TTC549 (cell line): ENCODE results near the gene C16orf95.
"Not testable (repeated sequence)": the region's sequence is repeated elsewhere in the genome, so short reads cannot be mapped to it uniquely, and the experiment has no call there.

ENCODE experiments used
- FAIRE-seq: peaks from 2 replicates; lab custom pipeline; 2012; peaks lifted over from hg19 to GRCh38; lab: Jason Lieb, UNC

C16orf95 gene

GRCh38 chr16:87346517-87347060, 29.4 kb upstream of the C16orf95 start:
- no peak for FAIRE-seq

DNA sequence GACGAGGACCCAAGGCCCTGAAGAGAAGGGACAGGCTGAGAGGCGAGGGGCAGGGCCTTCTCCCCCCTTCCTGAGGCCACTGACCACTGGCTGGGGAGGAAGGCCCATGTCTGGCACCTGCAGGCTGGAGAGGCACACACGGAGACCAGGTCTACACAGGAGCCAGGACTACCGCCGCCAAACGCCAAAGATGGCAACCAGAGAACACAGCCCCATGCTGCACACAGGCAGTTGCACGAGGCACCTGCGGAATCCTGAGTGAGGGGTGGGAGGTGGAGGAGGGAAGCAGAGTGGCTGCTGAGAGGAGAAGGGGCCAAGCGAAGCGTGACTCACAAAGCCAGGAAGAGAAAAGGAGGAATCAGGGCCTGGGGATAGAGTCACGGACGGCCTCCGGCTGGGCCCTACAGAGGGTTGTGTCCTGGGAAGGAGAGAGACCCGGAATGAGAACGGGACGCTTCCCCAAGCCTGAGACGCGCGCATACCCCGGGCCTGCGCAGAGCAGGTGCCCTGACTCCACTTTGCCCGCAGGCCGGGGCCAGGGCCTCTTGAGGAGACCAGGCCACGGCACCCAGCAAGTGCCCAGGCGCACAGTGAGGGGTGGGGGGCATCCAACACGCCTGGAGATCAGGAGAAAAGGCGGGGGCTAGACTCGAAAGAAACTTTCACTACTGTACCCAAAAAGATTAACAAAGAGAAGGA, 28.7 kb upstream of the C16orf95 start:
- no peak for FAIRE-seq

DNA sequence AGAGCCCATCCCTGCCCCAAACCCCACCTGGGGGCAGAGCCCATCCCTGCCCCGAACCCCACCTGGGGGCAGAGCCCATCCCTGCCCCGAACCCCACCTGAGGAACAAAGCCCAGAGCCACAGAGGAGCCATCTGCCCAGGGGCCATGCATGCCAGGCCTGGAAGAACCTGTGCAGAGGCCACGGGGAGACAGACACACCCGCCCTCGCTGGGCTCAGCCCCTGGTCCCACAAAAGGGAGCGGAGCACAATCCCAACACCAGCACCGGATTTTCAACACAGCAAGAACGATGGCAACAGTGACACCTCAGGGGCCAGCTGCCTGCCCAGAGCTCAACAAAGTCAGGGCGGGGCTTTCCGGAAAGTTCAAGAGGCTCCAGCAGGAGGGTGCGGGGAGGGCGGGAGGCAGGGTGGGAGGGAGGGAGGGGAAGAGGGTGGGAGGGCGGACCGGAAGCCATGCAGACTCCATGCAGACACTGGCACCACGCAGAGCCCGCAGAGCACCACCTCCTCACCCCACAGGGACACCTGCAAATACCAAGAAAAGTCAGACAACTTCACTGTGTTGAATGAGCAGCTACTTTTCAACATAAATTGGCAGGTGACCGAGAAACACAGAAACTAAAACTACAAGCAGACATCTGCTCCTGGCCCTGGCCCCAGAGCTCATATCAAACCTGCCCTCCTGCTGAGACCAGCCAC, 27.9 kb upstream of the C16orf95 start:
- no peak for FAIRE-seq

DNA sequence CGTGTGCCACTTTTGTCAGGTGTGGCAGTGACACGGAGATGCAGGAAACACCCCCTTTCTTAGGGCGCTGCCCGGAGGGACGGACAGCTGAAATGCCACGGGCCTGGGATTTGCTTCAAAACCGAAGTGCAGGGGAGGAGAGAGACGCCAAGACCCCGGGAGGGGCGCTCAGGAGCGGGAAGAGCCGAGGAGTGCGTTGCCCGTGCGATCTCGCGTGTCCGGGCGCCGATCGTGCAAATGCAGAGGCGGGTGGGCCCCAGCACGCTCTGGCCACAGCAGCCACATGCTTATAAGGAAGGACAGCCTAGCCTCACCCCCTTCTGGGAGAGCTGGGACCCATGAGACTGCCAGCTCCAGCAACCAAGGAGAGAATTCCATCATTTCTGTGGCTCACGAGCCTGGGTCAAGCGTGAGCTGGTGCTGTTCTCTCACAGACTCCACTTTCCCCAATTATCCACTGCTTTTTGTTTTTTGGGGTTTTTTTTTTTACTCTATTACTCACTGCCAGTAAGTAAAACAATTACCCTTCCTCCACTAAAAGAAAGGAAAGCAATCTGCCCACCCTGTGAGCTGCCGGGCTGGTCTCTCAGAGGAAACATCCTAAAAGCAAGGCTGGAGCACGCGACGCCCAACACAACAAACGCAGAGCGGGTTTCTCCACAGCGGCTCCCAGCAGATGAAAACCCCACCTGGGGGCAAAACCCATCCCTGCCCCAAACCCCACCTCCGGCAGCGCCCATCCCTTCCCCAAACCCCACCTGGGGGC, 27.2 kb upstream of the C16orf95 start:
- no peak for FAIRE-seq

- FAIRE-seq, result no peak
Measured at GRCh38 chr16:87343753-87344050, 26.5 kb upstream of the C16orf95 start.

- no peak for FAIRE-seq
Measured at GRCh38 chr16:87342978-87343752, 26.0 kb upstream of the C16orf95 start.

DNA sequence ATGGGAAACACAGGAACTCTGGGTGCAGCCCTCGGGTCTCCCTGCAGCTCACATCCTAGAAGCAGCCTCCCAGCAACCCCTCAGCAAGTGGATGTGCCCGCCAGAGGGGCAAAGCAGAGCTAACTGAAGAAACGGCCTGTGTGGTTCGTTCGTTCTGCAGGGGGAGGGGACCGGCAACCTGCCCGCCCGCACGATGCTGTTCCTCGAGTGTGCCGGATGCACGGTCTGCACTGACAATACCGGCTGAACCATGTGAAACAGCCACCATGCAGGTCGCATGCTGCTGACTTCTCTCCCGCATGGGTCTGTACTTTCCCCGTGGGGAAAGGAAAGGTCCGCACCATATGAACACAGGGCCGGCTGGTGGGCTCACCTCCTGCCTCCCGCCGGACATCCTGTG, 25.3 kb upstream of the C16orf95 start:
- FAIRE-seq, result no peak

GRCh38 chr16:87340198-87340597, 23.0 kb upstream of the C16orf95 start:
- FAIRE-seq, result no peak

- FAIRE-seq, result not testable (repeated sequence)
Measured at GRCh38 chr16:87339724-87340105, 22.5 kb upstream of the C16orf95 start.

DNA sequence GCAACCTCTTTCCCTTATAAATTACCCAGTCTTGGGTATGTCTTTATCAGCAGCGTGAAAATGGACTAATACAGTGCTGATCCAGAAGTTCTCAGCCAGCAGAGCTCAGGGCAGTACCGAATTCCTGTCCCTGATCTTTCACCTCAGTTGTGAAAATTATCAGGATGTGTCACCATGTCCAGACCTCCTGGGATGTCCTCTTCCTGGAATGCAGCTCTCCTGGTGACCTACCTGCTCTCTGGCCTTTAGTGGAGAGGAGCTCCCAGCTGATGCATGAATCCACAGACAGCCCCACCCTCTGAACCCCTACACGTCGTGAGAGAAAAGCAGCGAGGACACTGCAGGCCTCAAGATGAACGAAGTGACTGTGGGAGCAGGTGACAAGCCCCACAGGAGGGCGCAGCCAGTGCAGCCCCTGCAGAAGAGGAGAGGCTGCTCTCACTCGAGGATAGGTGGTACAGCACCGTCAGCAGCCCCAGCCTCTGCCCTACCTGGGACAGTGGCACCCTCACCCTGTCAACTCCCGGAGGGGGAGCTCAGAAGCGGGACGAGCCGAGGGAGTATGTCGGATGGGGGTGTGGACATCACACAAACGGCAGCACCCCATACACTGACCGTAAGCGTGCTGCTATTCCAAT, 22.0 kb upstream of the C16orf95 start:
- no peak for FAIRE-seq

- no peak for FAIRE-seq
Measured at GRCh38 chr16:87338155-87338765, 21.1 kb upstream of the C16orf95 start.

DNA sequence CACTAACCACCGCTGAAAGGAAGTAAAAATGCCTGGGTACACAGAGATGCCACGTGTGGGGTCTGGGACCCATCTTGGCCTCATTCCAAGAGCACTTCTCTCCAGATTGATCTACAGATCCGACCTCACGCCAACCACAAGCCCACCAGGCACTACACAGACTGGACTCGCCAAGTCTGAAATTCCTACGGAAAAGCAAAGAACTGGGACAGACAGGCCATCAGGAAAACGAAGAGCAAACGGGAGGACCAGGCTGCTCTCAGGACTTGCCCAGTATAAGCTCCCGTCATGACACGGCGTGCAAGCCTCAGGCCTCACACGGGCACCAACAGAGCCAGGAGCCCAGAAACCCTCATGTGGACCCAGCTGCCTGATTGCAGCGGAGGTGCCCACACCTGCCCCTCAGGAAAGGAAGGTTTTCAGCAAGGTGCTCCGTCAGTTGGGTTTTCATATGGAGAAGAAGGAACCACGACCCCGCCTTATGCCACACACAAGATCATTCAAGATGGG, 20.1 kb upstream of the C16orf95 start:
- no peak for FAIRE-seq

GRCh38 chr16:87336434-87337240, 19.4 kb upstream of the C16orf95 start:
- FAIRE-seq, result no peak

GRCh38 chr16:87335625-87336433, 18.6 kb upstream of the C16orf95 start:
- FAIRE-seq, result no peak

DNA sequence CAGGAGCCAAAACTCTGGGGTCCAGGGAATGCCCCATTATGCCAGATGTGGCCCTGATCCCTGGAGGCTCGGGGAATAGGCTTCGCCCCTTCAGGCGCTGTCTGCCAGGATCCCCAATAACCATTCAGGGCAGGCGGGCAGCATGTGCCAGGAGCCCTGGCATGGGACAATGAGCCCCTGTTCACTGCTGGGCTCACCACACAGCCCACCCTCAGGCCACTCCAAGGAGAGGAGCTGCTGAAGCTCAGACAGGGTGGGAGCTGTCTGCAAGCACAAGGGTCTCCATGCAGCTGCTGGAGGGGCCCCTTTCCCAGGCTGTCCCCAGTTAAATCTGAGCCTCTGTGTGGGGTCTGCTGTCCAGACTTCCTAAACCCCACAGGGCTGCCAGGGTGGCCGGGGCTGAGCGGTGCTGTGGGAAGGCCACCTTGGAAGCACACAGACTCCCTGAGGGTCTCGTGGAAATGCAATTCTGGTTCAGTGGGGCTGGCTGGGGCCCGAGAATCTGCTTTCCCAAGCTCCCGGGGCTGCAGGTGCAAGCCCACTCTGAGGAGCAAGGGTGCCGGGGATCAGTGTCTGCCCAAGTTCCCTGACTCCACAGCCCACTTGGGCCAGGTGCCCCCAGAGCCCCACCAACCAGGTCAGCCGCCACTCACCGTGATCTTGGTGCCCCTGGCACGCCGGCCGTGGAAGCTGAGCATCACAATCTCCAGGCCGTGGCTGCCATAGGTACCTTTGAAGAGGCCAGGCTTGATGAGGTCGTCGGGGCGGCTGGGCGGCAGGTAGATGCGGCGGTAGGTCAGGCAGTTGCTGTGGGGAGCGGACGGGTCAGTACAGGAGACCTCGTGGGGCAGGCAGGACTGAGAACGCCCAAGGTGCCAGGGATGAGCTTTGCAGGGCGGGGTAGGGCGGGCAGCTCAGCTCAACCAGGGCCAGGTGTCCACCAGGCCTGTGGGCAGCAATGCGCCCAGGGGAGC, 17.7 kb upstream of the C16orf95 start:
- no peak for FAIRE-seq

DNA sequence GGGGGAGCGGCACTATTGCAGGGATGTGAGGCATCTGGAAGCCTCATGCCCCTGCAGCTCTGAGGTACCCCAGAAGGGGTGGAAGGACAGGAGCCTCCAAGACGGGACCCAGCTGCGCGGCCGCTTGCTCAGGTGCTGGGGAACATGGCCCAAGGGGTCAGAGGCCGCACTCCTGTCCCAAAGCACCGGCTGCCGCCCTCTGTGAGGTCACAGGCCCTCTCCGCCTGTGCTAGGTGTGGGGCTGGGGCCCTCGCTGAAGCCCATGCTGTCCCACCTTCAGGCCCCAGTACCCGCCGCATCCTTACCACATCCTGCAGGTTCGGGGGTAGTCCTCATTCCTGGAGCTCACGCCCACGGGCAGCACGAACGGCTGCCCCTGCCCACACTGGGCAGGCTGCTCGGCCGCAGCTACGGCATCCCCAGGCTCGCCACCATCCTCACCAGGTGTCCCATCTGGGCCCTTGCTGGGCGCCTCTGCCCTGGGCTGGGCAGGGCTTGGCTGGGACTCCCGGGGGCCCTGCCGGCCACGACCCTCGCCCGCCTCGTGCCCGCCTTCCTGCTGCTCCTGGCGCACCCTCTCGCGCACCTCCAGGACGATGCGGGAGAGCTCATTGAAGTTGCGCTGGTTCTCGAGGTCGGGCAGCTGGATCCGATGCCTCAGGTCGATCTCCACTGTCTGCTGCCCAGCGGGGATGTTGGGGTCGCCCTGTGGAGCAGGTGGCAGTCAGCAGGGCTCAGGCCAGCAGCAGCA, 16.6 kb upstream of the C16orf95 start:
- no peak for FAIRE-seq

GRCh38 chr16:87333101-87333500, 15.9 kb upstream of the C16orf95 start:
- FAIRE-seq, result no peak

GRCh38 chr16:87332150-87332549, 15.0 kb upstream of the C16orf95 start:
- no peak for FAIRE-seq
